ENCODE measurements around the gene SPIRE1.
"Not testable (repeated sequence)": the region's sequence is repeated elsewhere in the genome, so short reads cannot be mapped to it uniquely, and the experiment has no call there.

Gene SPIRE1

GRCh38 chr18:12441475-12442034 lies 216.4 kb downstream of the SPIRE1 start:
- no peak for DNase-seq

- no peak for DNase-seq
Measured at GRCh38 chr18:12438257-12438656, 219.7 kb downstream of the SPIRE1 start.

DNA sequence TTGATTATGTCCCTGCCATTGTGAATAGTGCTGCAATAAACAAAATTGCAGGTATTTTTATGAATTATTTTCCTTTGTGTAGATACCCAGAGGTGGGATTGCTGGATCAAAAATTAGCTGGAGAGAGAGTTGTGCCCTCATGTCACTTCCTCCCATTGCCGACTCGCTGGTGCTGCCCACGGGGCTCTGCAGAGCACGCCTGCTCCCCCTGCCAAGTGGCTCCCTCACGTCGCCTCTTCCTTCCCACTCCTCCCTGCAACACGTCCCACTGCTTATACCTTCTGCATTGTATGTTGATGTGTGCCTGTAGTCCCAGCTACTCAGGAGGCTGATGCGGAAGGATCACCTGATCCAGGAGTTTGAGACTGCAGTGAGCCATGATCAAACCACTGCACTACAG lies 222.0 kb downstream of the SPIRE1 start:
- no peak for DNase-seq

- no peak for DNase-seq
Measured at GRCh38 chr18:12434541-12434929, 223.4 kb downstream of the SPIRE1 start.

- no peak for DNase-seq
Measured at GRCh38 chr18:12433829-12434540, 223.9 kb downstream of the SPIRE1 start.

DNA sequence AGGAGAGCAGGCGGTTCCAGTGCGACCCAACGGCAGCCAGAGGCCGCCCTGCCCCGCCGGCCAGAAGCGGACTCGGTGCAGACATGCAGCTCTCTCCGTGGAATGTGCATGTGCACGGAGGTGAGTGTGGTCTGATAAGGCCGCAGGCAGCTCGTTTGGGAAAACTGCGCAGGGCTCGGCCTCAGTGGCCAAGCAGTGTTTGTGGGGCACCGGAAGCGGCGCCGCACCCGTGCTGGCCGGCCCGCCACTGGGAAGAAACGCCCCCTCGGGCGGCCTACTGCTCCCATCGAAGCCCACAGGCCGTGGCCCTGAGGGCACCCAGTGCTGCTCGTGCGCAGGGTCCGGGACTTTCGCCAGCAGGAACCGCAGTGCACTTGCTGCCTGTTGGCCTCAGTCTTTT lies 225.0 kb downstream of the SPIRE1 start:
- no peak for DNase-seq

GRCh38 chr18:12432196-12432595 lies 225.7 kb downstream of the SPIRE1 start:
- DNase-seq = no peak

DNA sequence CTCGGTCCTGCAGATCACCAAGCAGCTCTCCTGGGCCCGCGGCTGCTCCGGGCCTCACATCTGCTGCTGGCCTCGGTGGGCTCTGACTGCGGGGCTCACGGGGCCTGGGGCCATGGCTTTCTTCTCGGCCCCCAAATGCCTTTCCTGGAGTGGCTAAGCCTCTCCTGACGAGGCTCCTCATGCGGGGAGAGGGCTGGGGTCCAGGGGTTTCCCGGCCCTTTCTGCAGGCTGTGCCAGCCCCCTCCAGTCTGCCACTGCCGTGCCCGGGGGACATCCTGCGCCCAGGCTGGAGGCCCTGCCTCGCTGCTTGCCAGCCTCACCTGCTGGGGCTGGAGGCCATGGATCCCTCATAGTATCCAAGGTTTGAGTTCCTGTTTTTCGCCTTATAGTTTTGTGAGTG lies 226.3 kb downstream of the SPIRE1 start:
- DNase-seq = no peak

DNA sequence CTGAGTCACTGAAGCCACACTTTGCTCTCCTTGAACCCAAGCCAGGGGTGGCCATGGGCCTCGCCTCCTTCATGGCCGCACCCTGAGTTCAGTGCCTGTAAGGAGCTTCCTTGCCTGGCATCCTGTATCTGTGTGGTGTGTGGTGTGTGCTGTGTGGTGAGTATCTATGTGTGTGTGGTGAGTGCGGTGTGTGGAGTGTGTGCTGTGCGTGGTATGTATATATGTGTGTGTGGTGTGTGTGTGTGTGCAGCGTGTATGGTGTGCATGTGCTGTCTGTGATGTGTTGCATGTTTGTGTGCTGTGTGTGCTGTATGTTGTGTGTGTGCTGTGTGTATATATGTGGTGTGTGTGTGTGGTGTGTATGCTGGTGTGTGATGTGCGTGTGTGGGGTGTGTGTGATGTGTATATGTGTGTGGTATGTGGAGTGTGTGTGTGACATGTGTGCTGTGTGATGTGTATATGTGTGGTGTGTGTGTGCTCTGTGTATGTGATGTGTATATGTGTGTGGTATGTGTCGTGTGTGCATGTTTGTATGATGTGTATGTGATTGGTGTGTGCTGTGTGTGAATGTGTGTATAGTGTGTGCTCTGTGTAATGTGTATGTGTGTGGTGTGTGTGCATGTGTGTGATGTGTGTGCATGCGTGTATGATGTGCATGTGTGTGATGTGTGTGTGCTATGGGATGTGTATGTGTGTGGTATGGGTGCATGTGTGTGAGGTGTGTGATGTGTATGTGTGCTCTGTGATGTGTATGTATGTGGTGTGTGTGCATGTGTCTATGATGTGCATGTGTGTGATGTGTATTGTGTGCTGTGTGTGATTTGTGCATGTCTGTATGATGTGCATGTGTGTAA lies 227.5 kb downstream of the SPIRE1 start:
- DNase-seq = no peak

- DNase-seq = no peak
Measured at GRCh38 chr18:12429556-12429955, 228.4 kb downstream of the SPIRE1 start.

DNA sequence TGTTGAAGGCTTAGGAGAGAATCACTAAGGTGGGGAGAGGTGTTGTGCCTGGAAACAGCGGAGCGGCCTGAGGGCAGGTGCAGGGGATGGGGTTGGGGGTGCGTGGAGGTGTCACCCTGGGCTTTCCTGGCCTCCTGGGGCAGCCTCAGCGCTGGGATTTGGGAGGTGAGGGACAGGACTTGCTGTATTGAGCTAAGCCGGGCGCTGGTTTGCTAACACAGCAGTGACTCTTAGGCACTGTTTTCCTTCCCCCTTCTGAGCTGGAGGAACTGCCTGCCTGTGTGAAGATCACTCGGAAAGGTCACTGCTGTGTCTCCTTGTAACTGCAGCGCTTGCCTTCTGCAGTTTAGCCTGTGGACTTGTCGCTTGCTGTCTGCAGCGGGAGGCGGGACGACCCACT lies 229.0 kb downstream of the SPIRE1 start:
- no peak for DNase-seq

DNA sequence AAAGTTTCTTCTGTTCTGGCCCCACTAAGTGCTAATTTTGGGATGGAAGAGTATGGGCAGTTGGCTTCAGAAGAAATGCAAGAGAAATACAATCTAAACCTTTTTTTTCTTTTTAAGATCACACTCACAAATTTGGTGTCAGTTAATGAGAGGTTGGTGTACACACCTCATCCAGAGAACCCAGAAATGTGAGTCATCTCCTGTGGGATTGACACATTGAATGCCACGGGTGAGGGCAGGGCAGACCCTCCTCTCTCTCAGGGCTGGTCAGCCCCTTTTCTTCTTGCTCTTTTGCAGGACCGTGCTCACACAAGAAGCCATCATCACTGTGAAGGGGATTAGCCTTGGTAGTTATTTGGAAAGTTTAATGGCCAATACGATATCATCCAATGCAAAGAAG lies 231.0 kb downstream of the SPIRE1 start:
- no peak for DNase-seq

GRCh38 chr18:12424252-12424651 lies 233.7 kb downstream of the SPIRE1 start:
- no peak for DNase-seq

DNA sequence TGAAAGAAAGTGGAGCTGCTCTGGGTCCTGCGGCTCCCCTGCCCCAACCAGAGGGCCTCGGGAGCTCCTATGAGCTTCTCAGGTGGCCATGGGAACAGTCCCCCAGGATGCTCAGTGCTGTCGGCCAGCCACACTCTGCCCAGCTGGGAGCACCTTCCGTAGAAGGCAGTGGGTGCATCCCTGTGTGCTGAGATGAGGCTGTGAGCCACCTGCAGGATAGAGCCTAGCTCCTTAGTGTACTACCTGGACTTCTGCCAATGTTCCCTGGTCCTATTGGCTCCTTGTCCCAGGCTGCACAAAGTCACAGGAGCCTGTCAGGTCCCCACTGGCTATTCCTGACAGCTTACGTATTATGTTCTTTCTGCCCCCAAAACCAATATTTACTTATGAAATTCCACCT lies 234.1 kb downstream of the SPIRE1 start:
- no peak for DNase-seq

DNA sequence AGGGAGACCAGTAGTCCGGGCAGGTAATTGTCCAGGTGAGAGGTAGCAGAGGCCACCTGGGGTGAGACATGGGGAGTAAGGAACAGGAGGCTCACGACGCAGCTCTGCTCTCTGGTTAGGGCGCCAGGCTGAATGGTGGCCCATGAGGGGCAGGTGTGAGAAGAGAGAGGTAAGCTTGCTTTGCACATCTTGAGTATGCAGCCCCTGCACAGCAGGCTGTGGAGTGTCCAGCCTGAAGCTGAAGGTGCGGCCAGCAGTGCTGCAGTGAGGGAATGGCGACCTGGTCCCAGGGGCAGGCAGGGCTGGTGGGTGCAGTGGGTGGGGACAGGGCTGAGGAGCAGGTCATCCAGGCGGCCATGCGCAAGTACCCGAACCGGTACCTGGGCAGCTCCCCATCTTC lies 234.5 kb downstream of the SPIRE1 start:
- DNase-seq = no peak

- peak in 1 of 2 experiments; percentile 12 for DNase-seq
Measured at GRCh38 chr18:12422936-12423335, 235.0 kb downstream of the SPIRE1 start.

- DNase-seq = no peak
Measured at GRCh38 chr18:12421732-12422131, 236.2 kb downstream of the SPIRE1 start.

DNA sequence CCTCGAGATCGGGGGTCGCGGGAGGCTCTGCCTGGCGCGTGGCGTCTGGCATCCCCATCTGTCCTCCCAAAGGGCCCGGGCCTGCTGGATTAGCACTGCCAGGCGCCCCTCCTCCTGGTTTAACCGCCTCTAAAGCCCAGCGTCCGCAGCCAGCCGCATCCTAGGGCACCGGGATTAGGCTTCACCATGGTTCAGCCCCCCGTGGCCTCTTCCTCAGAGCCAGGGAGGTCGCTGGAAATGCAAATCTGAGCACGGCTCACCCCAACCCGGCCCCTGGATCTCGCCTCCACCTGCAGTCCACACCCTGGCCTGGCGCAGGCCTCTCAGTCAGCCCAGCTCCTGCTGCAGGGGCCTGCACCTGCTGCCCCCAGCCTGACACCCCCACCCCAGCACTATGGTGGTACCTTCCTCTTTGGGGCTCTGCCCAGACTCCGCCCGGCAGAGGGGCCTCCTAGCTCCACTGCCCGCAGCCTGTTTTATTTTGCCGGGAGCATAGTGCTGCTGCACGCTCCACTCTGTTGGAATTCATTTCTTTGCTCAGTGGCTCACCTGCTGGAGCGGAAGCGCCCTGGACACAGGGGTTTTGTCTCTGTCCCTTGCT lies 237.0 kb downstream of the SPIRE1 start:
- DNase-seq = peak in 1 of 2 experiments; percentile 4

DNA sequence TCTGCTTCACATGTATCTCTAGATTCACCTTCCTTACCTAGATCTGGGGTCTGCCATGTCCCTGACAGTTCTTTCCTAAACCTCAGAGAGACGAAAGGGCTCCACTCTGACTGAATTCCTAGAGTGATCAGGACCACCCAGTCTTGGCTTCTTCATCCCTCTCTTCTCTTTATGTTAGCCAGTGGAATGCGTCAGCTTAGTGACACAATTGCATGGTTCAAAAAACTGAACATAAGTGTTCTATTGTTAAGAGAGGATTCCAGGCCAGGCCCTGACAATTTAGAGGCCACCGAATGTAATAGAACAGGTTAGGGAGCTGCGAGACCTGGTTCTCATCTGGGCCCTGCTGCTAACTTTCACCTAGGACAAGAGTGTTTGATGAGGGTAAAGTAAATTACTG lies 240.2 kb downstream of the SPIRE1 start:
- no peak for DNase-seq

GRCh38 chr18:12416098-12416729 lies 241.7 kb downstream of the SPIRE1 start:
- DNase-seq = no peak

DNA sequence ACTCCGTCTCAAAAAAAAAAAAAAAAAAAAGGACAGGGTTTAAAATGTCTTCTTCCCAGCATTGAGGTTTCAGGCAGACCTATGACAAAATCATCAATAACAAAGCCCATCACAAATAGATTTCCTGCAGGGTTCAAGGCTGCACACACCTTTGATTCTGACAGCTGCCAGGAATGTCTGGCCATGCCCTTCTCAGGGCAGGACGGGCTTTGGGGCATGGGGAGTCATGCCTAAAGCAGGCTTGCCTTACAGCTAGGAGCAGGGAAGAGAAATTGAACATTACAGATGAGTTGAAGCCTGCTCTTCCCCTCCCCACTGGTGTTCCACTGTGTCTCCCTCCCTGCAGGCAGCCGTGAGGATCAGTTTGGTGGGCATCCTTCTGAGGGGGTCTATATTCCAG lies 246.5 kb downstream of the SPIRE1 start:
- DNase-seq = no peak

- not testable (repeated sequence) for DNase-seq
Measured at GRCh38 chr18:12410747-12411146, 247.2 kb downstream of the SPIRE1 start.

DNA sequence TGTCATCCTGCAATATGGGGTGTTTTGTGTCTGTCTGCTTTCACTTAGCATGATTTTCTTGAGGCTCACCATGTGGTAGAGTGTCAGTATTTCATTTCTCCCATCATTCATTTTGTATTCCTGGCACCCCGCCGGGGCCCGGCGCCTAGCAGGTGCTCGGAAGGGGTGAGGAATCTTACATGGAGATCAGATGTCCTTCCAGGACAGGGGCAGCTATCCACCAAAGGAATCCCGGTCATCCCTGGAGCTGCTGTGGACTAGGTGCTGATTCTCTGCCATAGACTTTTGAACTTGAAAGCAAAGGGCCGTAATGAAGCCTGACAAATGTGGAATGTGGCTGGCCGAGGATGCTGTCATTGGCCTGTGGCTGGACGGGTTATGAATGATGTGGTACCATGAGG lies 247.8 kb downstream of the SPIRE1 start:
- no peak for DNase-seq
